HT-29 (cell line): Measurements from ENCODE around the gene SYNE3. TPM values are rescaled to one million over a fixed set of nuclear protein-coding genes. Genes with fewer than 3 reads are reported as not detected.

Experiments
- DNase-seq: peaks from one replicate; pipeline ENCODE4 v3.0.0-alpha.2; 2015; ENCODE audit warnings: low spot score
- total RNA-seq: library from RNA; depleted of rRNA; stranded (reverse); fragments of >200 nt; shearing (Covaris generic); gene quantifications from 2 replicates; pipeline ENCODE4 v1.2.3, GENCODE V29; 2014

The SYNE3 gene
- total RNA-seq, 1 experiment from 2014 or later = not detected

DNA sequence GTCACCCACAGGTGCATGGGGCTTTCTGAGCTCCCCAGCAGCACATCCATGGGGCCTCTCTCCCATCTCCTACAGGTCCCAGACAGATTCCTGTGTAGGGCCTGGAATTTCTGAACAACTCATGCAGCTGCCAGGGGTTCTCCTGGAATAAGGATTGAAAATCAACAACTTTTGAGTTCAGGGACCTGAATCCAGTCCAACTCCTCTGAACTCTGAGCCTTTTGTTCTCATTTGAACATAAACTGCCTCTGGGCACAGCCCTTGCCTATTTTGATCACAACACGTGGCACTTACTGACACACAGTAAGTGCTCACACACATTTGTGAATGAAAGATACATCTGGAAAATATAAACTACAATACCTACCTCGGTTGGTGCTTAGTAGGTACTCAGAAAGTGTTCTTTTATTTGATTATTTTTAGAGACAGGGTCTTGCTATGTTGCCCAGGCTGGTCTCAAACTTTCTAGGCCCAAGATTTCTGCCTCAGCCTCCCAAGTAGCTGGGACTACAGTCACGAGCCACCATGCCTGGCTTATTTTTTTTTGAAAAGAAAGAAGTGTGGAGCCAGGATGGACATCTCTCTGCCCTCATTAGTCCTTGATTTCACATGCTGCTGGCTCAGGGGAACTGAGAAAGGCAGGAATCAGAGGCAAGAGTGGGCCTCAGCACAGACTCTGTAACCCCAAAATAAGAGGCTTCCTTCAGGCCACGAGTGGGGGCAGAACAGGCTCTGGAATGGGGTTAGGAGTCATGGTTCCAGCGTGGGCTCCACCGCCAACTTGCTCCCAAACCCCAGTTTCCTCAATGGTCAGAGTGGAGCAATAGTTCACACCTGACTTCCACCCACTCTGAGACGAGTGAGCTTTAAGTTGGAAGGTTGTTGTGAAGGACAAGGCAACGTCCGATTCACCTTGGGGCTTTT, 27.0 kb downstream of the SYNE3 start:
- no peak for DNase-seq

DNA sequence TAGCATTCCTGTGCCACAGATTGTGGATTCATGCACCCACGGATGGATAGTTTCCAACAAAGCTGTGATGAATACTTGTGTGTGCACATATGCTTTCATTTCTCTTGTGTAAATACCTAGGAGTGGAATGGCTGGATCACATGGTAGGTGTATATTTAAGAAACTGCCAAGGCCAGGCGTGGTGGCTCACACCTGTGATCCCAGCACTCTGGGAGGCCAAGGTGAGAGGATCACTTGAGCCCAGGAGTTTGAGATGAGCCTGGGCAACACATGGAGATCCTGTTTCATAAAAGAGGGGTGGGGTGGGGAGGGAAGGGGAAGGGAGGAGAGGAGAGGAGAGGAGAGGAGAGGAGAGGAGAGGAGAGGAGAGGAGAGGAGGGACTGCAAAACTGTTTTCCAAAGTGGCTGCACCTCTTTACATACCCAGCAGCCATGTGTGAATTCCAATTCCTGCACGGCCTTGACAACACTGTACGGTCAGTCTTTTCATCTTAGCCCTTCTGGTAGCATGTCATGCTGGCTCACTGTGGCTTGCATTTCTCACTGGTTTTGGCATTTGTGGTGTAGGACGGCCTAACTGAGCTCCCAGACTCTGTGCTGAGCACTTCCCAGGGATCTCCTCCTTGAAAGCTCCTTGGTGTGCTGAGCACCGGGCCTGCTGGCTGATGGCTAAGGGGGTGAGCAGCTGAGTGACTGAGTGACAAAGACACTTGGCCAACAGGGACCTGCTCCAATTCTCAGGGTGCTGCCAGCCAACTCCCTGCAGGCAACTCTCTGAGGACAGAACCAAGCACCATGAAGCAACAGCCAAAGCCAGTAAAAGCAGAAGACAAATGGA, 27.9 kb downstream of the SYNE3 start:
- no peak for DNase-seq

DNA sequence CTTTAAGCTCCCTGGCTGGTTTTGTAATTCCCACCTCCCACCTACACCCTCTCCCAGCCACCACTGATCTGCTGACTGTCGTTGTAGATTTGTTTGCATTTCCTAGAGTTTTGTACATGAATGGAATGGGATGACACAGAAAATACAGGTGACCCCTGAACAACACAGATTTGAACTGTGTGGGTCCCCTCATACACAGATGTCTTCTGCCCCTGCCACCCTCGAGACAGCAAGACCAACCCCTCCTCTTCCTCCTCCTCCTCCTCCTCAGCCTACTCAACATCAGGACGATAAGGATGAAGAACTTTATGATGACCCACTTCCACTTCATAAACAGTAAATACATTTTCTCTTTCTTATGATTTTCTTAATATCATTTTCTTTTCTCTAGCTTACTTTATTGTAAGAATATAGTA, 28.8 kb downstream of the SYNE3 start:
- DNase-seq = no peak

DNA sequence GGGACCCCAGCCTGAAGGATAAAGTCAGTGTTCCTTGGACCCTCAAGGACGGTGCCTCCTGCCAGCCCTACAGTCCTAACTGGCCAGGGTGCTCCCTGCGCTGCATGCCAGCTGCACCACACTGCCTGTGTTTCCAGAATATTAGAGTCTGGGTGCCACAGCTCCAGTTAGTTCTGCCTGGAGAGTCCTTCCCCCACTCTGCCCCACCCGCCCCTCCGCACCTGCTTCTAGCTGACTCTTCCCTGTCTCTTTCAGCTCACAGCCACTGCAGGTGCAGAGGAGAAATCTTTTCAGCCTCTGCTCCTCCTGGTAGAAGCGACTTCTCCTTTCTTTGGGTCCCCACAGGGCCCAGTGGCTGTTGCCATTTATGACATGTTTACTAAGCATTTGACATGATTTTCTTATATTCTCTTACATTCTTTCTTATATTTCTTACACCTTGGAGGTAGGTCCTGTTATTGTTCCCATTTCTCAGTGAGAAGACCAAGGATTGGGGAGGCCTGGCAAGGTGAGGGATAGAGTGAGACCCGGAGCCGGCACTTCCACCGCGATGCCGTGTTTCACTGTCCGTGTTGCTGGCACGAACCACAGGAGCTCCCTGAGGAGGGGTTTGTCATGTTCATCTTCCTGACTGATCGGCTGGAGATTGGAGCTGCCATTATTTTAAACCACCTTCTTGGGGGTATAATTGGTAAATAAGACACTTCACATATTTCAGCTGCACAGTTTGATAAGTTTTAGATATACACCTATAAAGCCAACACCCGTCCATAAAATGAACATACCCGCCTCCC, 29.4 kb downstream of the SYNE3 start:
- no peak for DNase-seq

DNA sequence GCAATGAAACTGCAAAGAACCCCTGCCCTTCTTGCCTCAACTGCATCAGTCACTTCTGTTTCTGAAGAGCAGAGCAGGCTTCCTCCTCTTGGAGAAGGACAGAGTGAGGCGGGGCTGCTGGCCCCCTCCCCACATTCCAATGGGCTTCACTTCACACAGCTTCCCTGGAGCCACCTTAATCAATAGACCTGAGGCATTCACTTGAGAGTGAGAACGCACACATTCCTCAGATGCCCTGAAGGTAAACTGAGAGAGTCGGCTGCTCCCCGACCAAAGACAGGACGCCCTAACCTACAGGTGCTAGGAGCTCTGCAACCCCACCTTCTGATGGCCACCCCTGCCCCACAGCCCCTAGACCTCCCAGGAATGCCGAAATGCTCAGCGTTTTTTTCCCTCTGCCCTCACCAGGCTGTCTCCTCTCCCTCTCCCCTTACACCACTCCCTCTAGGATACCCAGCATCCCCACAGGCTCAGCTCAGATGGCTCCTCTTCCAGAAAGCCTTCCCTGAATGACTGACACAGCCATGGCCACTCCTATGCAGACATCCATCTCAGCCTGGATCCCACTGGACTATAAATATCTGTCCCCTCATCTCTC, 31.1 kb downstream of the SYNE3 start:
- no peak for DNase-seq

DNA sequence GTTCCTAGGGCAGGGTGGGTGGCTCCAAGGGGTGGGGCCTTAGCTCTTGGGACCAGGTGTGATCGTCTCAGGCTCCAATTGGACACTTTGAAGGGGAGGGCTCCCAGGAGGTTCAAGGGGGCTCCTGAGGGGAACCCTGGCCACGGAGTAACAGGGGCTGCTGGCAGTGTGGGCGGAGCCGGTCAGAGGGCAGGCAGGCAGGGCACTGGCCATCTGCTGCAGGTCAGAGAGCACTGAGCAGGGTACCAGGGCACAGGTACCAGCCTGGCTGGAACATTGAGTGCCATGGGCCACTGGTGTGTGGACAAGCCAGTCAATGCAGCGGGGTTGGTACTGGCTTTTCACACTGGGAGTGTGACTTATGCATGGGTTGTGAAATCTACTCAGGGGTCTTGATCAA, 32.2 kb downstream of the SYNE3 start:
- DNase-seq = no peak

DNA sequence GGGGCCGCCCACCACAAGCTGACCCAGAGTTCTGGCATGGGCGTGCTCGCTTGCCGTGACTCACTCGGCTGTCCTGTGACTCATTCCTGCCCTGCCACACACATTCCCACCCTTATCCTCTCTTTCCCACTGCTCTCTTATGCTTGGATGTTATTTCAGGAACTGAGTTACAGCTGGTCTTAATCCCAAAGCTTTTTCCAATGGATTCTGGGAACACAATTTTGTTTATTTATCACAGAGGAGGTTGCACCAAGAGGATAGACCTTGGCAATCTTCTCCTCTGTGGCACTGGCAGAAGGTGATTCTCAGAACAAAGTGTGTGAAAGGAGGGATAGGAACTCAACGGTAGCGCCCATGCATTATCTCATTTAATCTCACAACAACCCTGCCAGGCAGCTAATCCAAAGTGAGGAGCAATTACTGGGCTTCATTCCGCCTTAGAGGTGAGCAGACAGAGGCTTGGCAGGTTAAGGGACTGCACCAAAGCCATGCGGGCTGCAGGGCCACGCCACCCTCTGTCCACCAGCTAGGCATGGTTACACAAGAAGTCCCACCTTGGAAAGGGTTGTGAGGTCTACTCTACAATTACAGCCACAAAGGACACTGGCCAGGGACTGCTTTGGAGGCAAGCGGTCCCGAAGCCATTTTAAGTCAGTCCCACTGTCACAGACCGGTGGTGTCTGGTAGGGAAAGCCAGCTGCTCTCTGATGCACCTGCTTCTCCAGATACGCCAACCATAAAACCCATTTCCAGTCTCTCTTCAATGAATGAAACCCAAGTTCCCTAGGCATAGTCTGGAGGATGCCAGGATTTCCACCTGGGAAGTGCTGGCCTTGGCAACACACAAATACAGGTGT, 32.9 kb downstream of the SYNE3 start:
- peak; percentile 33 for DNase-seq

DNA sequence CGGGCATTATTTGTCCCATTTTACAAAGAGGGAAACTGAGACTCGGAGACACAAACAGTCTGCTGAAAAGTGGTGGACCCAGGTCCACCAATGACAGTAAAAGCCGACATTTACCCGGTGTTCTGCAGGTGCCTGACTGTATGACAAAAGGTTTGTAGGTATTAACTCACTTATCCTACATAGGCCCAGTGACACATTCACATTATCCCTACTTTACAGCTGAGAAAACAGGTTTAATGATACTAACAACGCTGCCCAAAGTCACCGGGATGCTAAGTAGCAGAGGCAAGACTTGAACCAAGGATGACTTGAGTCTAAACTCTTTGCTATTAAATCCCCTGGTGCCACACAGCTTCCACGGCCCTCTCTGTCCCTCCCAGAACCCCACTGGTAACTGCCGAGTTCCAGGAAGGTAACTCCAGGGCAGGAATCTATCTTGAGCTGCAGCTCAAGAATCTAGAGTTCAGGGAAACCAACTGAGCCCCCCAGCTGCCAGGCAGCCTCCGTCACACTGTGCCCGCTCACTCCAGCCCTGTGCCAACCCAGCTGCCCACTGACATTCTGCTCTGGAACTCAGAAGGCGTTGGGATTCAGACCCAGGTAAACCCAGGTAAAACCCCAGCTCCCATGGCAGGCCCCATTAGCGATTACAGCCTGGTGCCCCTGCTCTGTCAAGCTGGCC, 33.7 kb downstream of the SYNE3 start:
- no peak for DNase-seq

DNA sequence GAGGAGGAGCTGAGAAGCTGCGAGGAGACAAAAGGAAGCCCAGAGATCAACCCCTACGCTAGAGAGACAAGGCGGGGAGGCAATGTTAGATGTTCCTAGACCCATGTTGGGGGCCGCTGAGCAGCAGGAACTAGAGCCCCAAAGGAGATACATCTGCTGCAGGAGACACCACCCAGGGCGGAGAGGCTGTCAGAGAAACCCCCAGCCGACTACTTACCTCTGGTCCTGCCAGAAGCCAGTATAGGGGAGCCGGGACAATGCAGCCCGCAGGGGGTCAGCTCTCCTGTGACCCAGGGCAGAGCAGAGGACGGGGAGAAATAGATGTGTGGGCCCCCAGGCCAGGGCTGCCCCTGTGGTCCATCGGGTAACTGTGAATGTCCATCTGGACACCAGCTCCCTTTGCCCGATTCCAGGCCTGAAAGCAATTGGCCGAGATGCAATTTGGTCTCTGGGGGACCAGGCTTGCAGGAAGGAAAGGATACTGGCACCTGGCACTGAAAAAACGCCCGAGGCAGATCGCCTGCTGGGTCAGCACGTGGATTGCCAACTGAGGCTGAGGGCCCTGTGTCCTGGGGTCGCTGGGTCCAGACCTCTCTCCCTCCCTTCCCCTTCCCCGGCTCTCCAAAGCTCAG, 34.9 kb downstream of the SYNE3 start:
- DNase-seq = no peak

DNA sequence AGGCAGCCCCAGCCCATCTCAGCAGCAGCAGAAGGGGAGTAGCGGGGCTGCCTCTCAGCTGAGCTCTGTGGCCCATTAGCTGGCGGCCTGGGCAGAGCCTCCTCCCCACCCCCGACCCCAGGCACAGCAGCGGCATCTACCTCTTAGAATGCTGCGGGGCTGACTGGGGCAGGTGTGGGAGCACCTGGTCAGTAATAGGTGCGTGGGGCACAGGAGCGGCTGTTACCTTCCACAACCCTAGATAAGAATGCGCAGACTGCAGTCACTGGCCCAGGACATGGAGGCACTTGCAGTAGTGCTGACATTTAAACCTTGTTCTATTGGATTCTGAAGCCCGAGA, 35.6 kb downstream of the SYNE3 start:
- no peak for DNase-seq

DNA sequence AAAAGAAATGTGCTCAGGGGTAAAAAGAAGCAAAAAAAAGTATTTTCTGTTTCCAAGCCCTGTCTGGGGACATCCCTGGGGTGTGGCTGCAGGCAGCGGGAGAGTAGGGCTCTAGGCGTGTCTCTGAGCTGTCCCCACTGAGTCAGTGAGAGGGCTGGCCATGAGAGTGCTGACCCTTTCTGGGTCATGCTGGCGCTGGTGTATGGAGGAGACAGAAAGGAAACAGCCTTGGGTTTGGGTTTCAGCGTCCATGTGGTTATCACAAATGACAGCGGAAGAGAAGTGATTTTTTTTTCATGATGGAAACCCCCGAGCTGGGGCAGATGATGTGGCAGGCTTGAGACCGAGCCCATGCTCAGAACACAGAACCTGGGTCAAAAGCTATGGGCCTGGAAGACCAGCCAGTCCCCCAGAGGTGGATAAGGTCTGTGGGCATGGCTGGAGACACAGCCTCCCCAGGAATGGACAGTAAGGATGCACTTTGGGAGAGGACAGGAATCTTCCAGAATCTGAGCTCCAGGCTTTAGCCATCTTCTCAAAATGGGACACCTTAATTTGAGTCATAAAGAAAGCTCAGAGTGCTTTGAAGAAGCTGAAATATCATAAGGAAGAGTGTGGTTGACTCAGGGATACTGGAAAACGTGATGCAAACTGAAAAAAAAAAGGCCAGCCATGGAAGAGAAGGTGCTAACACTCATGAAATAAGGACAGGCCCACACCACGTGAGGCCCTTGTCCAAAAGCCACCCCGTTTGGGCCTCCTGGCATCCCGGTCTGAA, 36.2 kb downstream of the SYNE3 start:
- no peak for DNase-seq

DNA sequence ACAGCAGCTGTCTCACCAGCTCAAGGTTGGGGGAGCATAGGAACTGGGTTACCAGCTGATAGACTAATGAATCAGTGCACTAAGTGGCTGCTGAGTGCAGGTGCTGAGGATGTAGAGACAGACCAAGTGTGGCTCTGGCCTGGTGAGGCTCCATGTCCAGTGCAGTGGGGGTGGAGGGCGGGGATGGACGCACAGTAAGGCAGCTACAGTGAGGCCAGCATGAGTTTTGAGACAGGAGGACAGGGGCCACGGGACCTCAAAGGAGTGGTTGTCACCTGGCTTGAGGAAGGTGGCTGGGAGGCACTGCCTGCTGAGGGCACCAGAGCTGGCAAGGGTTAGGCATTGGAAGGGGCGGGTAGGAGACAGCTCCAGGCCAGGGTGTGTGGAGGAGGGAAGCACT, 37.0 kb downstream of the SYNE3 start:
- no peak for DNase-seq

DNA sequence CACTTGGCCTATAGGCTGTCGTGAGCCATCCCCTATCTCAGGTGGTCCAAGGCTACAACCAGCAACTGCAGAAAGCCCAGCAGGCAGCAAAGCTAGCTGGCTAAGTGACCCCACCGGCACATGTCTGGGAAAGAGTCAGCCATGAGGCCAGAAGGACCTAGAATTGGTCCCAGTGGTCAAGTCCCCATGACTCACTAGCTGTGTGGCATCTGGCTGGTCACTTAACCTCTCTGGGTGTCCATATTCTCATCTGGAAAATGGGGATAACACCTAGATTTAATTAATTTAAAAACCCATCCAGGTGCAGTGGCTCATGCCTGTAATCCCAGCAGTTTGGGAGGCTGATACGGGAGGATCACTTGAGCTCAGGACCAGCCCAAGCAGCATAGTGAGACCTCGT, 37.6 kb downstream of the SYNE3 start:
- DNase-seq = no peak

DNA sequence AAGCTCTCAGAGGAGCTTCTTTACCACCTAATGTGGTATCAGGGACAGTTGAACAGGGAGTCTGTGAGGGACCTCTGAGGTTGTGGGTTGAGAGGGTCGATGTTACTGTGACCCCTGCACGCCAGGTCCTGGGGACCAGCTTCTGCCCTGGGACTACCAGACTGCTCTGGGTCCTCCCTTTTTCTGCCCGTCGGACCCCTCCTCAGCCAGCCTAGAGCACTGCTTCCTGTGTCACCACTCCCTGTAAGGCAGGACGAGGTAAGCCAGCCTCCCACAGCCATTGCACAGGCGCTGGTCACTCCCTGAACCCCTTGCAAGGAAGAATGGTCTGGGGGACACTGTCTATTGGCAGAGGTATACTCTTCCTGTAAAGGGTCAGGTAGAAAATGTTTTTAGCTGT, 38.1 kb downstream of the SYNE3 start:
- DNase-seq = no peak

DNA sequence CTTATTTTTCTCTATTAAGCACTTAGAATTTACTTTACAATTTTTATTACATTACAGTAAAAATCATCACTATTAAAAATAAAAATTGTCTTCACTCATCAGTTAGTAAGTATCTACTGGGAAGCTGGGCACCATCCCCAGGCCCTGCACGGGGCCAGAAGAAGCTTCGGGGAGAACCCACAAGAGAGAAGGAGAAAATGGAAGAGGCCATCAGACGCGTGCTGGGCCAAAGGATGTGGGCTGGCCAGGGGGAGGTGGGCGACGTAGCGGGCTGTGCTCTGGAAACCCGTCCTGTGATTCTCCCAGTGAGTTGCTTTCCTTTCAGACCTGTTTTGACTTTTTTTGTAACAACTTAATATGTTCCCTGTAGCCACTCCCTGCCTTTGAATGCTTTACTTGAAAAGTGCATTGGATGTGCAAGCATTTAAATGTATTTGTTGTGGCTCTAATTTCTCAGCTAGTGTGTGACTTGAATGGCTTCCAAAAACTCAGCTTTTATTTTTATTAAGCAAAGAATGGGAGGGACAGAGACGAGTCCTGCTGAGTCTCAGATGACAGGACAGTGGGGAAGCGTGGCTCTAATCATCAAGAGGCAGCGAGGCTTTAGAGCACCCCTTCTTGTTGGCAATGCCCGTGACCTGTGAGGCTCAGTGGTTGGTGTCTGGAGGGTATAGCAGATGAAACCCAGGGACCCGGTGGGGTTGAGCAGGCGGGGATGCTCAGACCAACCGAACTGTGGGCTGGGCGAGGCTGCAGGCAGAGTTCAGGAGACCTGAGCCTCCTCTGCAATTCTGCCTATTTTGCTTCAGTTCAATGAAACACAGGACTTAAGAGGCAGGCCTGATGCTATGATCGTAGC, 38.8 kb downstream of the SYNE3 start:
- no peak for DNase-seq

DNA sequence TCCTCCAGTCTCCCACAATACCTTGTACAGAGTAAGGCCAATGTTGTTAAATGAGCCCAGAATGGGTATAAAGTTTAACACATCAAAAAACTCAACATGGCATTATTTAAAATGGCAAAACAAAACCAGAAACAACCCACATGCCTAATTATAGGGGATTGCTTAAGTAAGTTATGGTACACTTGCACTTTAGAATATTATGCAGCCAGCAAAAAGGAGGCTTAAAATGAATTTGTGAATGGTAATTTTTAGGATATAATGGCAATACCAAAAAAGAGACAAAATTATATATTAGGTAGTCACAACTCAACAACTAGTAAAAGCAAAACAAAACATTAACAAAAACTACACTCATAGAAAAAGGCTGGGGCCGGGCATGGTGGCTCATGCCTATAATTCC, 39.7 kb downstream of the SYNE3 start:
- no peak for DNase-seq

DNA sequence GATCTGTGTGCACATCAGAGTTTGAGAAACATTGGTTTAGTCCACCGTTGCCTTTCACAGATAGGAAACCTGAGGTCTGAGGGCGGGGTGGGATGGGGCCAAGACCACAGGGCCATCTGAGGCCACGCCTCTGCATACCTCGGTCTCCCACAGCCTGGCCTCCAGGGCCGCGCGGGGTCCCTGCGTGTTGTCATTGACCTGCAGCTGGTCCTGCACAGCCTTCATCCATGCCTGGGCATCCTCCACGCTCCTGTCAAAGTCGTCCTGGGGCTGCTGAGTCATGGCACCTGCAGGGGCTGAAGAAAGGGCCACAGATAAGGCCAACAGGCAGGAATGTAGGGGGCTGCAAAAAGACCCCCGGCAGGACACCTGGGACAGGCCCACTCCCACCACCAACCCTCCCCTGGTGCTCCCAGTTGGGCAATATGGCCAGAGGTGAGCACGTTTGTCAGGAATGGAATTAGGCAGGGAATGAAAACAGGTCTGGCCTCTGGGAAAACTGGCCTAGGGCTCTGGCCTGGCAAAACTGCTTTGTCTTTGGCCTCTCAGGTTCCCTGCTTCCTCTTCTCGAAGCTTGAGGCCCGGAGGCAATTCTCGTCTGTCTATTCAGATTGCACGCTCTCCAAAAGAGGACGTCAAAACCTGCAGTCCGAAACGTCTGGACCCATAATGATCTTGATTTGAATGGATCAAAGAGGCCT, 40.8 kb downstream of the SYNE3 start:
- DNase-seq = no peak
